GM18508 (cell line): ENCODE data around the gene CD83.
A peak's percentile ranks its signal among the peaks of the same experiment; 100 is the strongest.

Experiments
- ATAC-seq: cut with Tn5 transposase; IDR thresholded peaks from one replicate; pipeline ENCODE4 v1.9.1; 2021; ENCODE audit warnings: moderate number of reproducible peaks; ENCODE audit not compliant: insufficient read depth, unreplicated experiment

Gene CD83

DNA sequence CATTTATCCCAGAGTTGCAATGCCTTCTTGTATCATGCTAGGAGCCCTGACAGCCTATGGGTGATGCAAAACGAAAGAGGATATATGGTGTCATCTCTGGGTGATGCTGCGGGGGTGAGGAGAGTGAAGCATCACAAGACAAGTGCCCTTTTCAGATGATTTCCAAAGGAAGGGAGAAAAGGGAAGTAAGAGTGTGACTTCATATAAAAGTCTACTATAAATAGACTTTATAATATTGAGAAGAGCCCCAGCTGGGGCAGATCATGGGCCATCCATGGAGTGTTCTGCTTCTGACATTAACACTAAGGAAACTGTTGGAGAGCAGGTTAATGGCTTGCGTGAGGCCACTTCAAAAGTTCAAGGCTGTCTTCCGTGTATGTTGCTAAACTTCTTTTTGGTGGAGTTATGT, 4.4 kb downstream of the CD83 start:
- peak; percentile 63 for ATAC-seq

DNA sequence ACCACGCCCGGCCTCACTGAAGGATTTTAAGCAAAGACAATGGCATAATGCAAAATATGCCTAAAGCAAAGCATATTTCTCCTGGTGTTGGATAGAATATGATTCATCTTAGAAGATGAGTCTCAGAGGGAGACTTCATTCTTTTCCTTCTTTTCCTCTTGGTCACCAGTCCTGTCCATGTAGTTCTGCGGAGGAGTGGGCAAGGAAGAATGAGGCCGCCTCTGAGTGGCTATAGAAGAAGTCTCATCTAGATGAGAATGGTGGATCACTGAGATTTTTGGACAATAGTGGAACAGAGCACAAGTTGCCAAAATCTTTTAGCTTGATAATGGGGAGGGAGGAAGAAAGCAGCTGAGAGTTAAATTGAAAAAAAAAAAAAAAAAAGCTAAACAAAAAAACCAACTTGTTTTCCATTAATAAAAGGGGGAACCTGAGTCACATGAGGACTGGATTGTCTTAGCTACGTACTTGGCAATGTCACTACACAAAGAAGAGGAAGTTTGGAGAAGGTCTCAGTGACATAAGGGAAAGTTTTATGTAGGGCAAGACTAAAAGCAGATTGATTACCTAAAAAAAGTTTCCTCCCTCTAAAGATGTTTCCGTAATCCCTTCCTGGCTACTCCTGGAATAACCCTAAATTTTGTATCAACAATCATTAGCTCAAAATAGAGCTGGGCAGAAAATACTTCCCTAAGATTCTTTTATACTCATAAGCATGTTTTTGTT, 6.0 kb downstream of the CD83 start:
- no peak for ATAC-seq

DNA sequence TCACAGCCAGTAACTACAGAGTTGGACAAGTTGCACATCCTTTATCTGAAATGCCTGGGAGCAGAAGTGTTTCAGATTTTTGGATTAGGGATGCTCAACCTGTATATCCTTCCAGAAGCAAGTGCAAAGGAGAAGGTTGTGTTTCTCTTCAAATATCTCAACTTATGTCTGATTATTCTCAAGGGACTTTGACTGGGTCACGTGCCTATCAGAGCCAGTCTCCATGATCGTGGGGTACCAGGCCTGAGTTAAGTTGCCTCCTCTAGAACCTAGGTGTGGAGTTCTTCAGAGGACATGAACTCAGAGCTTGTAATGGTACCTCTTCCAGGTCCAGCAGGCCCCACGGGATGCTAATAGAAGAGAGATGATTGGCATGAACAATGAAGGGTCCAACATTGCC, 7.8 kb downstream of the CD83 start:
- no peak for ATAC-seq

DNA sequence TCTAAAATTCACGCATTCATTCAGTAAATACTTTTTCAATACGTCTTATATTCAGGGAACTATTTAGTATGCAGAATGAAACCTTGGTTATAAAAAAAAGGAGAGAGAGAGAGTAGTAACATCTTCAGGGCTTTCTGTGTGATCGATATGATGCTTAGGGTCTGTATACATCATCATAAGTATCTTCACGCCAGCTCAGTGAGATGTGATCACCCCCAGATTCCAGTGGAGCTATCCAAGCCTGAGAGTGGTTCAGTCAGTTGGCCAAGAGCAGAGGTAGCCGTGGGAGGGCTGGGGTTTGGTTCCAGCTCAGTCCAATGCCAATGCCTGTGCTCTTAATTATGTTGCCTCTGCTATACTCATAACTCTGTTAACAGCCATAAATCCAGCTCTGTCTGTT, 8.6 kb downstream of the CD83 start:
- no peak for ATAC-seq

DNA sequence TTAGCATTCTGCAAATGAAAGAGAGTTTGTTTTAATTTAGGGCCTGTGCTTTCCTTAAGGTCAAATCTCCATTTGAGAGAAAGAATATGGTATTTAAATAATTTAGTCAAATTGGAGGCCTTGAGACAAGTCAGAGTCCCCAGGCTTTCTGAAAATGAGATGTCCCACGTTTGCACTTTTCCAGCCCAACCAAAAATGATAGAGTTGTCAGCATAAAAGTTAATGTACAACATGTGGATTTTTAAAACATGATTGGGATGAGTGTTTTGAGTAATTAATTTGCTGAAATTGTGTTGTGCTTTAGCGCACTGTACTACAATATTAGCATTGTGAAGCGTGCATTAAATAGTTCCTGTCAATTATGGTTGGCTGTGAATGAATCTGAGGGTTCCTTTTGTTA, 10.0 kb downstream of the CD83 start:
- no peak for ATAC-seq

DNA sequence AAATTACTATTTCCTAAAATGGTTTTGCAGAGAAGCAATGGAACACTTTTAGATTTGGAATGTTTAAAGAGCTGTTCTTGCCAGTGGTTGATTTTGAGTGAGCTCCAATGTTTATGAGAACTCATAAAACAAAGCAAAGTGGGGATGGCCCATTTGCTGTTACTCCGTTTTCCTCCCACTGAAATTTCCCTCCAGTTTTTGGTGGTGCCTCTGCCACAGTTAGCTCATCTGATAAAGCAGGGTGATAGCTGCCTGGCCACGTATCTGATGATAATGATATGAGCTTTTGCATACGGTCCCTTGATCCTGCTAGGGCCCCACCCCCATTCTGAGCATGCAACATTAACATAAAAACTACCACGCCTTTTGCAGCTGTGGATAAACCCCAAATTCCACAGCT, 10.4 kb downstream of the CD83 start:
- no peak for ATAC-seq

DNA sequence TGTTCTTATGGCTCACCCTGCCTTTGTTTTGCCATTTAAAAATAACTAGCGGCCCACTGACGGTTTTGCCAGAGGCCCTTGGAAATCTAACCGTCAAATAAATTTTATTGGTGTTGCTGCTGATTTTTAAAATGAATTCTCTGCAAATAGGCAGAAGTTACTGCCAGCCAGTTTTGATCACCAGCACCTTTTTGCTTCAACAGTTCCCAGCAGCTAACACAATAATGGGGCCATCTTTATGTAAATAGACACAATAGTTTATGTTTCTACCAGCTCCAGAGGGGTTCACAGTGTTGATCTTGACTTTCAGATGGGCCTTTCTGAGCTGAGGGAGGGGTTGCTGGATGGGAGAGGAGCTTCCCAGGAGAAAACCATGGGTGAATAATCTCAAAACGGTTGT, 11.2 kb downstream of the CD83 start:
- ATAC-seq, result no peak

DNA sequence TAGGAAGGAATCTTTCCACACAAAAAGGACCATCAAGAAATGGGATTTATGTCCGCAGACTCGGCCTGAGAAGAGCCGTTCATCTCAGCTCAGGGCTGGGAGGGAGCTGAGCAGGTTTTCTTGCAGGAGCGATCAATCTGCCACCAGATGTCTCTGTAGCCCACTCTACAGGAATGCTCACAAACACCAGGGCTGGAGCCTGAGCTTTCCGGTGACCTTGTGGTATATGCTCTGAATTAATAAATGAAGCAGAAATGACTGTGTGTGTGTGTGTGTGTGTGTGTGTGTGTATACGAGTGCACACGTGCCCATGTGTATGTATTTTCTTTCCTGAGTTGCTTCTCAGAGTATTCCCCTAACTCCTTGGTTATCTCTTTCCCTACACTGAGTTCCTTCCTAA, 12.0 kb downstream of the CD83 start:
- ATAC-seq, result no peak

DNA sequence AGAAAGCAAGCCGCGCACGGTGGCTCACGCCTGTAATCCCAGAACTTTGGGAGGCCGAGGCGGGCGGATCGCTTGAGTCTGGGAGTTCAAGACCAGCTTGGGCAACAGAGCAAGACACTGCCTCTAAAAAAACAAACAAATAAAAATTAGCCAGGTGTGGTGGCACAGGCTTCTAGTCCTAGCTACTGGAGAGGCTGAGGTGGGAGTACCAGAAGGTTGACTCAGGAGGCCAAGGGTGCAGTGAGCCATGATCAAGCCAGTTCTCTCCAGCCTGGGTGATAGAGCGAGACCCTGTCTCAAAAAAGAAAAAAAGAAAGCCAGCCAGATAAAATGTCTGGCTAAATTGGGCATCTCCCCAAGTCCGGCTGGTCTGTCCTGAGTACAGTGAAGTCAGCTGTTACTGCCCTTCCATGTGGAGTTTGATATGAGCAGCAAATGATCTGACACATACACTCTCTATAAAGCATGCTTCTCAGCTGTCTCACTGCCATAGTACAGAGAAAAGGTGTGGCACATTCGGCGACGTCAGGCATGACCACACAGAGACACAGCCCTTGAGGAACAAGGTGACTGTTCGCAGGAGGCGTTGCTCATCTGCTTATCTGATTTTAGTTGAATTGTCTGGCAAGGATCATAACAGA, 13.0 kb downstream of the CD83 start:
- ATAC-seq, result no peak

DNA sequence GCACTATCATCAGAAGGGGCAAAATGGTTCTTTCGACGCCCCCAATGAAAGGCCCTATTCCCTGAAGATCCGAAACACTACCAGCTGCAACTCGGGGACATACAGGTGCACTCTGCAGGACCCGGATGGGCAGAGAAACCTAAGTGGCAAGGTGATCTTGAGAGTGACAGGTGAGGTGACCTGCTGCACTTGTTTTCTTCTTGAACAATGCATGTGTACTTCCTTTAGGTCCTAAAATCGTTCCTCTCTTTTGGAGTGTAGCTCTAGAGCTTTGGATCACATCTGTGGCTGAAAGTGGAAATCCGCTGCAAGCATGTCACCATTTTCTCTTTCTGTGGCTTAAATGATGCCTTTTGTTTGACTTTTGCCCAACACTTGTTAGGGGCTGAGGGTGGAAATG, 14.0 kb downstream of the CD83 start:
- ATAC-seq, result no peak

DNA sequence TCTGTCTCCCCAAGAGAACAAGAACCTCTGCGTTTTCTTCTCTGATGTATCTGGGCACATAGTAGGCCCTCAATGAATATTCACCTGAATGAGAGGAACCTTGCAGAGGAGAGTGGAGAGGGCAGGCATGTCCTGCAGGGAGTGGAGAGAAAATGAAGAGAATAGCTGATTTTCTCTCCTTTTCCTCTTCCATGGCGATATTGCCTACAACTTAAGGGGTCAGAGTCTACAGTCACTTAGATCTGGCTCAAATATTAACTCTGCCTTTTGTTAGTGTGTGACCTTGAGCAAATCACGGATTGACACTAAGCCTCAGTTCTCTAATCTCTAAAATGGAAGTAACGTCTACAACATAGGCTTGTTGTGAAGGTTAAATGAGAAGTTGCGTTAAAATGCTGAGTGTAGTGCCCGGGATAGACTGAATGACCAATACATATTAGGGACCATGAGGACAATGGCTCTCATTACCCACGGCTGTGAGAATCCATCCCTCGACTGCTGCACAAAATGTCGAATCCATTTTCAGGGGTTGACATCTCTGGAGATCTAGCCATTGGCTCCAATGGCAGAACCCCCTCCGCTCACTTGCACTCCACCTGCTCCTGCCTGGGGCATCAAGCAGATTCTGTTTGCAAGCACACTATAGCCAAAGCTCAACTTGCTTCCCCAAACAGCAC, 14.8 kb downstream of the CD83 start:
- no peak for ATAC-seq

DNA sequence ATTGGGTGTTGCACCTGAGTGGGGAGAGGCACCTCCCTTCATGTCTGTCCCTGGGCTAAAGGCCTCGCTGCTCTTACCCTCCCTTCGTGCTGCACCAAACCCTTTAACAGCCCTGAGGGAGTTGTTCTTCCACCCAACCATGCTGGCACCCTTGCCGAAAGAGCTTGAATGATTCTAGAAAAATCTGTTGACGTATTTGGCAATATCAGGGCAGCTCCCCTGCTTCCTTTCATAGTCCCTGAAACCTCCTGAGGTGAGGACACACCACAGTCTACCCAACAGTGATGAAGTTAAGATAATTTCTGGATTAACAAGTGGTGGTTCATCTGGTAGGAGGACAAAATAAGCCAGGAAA, 15.3 kb downstream of the CD83 start:
- ATAC-seq, result no peak

DNA sequence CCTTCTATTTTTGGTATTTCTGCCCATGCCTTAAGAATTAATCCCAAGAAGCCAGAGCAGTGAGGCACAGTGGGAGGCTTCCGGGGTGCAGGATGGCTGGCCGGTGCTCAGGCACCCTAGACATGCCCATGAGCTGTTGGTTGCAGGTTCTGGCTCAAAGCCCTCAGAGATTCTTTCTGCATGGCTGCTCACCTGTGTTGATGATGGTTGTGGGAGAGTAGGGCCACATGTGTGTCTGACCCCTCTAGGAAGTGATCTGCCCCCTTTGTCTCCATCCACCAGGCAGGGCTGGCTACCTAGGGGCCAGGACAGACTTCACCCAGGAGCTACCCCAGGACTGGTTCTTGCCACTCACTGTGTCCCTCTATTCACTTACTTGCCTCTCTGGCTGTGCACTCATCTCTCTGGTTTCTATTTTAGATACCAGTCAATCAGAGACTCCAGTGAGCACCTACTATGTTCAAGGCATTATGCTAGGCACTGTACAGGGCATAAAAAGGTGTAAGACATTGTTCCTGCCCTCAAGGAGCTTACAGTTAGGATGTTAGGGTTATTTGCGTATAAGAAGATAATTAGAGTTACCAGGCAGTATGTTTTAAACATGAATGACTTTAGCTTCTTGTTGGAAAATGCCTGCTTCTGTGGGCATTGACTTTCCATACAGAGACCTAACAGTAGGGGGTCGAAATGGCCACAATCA, 16.8 kb downstream of the CD83 start:
- ATAC-seq, result no peak

DNA sequence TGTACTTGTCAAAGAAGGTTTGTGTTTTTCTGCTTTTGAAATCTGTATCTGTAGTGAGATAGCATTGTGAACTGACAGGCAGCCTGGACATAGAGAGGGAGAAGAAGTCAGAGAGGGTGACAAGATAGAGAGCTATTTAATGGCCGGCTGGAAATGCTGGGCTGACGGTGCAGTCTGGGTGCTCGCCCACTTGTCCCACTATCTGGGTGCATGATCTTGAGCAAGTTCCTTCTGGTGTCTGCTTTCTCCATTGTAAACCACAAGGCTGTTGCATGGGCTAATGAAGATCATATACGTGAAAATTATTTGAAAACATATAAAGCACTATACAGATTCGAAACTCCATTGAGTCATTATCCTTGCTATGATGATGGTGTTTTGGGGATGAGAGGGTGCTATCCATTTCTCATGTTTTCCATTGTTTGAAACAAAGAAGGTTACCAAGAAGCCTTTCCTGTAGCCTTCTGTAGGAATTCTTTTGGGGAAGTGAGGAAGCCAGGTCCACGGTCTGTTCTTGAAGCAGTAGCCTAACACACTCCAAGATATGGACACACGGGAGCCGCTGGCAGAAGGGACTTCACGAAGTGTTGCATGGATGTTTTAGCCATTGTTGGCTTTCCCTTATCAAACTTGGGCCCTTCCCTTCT, 18.4 kb downstream of the CD83 start:
- no peak for ATAC-seq

DNA sequence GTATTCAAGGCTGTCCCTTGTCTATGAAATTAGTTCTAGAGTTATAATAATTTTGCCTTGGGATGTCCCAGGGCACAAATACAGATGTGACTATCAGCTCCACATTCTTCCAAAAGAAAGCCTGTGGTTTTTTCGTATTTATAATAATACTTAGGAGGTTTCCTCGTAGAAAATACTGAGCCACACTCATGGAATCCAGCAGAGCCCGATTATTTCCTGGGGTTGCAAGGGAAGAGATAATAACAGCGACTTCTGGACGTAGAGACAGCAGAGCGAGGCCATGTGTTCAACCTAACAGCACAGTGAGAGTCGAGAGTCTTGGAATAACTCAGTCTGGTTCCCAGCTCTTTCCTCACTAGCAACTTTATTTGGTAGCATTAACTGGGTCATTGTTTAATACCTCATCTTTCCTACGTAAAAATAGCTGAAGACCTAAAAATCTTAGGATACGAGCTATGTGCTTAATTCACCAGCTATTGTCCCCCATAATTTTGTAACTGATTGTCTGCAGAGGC, 21.2 kb downstream of the CD83 start:
- no peak for ATAC-seq

DNA sequence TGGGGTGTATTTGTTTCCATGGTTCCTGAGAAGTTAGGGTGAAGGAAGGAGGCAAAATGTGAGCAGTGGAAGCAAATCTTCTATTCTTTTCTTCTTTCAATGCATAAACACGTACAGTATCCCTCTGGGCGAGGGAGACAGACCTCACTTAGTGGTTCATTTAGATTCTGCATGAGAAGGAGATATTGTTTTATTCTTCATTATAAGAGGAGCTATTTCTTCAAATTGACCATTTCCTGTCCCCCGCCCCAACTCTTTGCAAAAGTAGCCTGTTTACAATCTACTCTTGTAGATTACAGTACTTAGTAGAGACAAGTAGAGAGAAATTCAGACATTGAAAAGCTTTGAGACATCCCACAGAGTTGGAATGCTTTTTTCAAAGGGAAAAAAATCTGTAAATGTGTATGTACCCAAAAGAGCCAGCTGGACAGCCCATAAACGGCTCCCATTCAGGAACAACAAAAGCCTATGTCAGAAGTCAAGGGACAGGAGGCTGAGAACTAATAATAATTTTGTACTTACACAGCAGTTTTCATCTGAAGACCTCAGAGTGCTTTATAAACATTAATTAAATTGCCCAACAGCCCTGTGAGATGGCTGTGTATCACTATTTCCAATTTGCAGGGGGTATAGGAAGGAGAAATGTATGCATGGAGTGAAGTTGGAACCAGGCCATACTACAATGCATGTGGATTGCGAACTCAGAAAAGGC, 23.9 kb downstream of the CD83 start:
- ATAC-seq, result no peak

DNA sequence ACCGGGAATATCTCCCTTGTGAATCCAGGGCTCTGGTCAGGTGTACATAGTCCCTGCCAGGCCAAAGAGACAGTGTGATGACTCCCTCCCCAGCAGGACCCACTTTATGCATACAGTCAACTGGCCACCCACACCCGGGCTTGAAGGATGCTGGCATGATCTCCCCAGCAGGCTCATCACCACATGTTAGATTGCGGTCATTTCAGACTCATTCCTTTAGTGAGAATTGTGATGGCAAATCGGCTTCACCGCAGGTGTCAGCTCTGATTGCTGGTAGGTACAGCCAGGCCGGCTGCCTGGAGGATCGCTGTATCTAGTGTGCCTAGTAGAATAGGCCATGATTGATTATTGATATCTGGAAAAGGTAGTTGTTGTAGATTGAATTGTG, 24.5 kb downstream of the CD83 start:
- no peak for ATAC-seq

DNA sequence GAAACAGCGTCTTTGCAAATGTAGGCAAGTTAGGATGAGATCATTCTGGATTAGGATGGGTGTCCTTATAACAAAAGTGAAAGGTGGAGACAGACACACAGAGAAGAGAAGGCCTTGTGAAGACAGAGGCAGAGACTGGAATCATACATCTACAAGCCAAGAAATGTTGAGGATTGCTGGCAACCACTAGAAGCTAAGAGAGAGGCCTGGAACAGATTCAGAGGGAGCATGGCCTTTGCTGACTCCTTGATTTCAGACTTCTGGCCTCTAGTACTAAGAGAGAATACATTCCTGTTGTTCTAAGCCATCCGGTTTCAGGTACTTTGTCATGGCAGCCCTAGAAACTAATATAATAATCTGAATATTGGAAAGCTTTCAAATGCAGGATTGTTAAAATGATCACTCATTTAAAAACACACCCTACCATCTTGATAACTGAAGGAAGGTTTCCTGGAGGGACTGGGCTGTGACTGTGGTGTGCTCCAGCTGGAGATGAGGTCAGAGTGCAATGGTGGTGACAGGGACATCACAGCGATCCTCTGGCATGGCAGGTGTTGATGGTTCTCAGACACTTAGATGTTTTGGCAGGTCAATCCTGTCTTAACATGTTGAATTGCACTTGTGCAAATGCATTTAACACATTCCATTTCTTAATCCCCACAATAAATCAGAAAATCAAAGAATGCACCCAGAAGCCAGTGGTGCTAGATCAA, 25.1 kb downstream of the CD83 start:
- ATAC-seq, result no peak

DNA sequence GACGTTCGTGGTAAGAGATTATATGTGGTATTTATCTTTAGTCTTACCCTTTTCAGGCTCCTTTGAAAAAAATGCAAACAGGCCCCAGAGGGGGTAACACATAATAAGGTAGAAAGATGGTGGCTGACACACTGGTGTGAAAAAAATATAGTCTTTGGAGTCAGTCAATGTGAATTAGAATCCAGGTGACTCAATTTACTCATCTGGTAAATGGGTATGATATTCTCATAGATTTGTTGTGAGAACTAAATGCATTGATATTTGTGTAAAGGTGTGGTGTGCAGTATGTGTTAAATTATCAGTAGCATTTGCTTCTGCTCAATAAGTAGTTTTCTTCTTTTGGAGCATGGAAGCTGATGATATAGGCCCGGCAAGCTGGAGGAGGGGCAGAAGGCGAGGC, 25.7 kb downstream of the CD83 start:
- no peak for ATAC-seq
